Measurements from ENCODE around the gene MRPS11.
"Not testable (repeated sequence)": the region's sequence is repeated elsewhere in the genome, so short reads cannot be mapped to it uniquely, and the experiment has no call there.

Gene MRPS11

DNA sequence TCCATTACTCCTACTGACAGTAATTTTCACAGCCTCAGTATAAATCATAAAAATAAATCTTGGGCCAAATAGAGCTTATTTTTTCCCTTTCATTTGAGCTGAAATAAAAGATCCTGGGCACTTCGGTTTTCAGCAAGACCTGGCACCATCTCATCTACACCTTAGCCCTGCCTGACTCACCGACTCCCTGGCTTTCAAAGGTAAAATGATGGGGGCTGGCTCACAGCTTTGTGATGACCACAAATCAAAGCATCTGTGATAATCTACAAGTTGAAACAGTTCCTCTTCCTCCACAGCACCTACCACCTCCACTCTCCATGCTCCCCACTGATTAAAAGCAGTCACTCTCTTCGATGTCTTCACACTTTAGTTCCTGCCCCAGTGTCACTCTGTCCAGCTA, 51.4 kb downstream of the MRPS11 start:
- H3K4me3 ChIP-seq (ENCODE audit: low read length) = no peak overlapping the region
- DNase-seq (ENCODE audit: low read depth) = no peak
- TF ChIP-seq, protein P1, sequence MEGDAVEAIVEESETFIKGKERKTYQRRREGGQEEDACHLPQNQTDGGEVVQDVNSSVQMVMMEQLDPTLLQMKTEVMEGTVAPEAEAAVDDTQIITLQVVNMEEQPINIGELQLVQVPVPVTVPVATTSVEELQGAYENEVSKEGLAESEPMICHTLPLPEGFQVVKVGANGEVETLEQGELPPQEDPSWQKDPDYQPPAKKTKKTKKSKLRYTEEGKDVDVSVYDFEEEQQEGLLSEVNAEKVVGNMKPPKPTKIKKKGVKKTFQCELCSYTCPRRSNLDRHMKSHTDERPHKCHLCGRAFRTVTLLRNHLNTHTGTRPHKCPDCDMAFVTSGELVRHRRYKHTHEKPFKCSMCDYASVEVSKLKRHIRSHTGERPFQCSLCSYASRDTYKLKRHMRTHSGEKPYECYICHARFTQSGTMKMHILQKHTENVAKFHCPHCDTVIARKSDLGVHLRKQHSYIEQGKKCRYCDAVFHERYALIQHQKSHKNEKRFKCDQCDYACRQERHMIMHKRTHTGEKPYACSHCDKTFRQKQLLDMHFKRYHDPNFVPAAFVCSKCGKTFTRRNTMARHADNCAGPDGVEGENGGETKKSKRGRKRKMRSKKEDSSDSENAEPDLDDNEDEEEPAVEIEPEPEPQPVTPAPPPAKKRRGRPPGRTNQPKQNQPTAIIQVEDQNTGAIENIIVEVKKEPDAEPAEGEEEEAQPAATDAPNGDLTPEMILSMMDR (conservative IDR thresholded peaks at IDR 0.05; ENCODE audit: low read depth, low read length) = no peak

DNA sequence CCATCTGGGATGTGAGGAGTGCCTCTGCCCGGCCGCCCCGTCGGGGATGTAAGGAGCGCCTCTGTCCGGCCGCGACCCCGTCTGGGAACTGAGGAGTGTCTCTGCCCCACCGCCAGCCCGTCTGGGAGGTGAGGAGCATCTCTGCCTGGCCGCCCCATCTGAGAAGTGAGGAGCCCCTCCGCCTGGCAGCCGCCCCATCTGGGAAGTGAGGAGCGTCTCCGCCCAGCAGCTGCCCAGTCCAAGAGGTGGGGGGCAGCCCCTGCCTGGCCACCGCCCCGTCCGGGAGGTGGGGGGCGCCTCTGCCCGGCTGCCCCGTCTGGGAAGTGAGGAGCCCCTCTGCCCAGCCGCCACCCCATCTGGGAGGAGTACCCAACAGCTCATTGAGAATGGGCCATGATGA, 56.6 kb downstream of the MRPS11 start:
- DNase-seq (ENCODE audit: low read depth); H3K4me3 ChIP-seq (ENCODE audit: low read length): not testable (repeated sequence)

DNA sequence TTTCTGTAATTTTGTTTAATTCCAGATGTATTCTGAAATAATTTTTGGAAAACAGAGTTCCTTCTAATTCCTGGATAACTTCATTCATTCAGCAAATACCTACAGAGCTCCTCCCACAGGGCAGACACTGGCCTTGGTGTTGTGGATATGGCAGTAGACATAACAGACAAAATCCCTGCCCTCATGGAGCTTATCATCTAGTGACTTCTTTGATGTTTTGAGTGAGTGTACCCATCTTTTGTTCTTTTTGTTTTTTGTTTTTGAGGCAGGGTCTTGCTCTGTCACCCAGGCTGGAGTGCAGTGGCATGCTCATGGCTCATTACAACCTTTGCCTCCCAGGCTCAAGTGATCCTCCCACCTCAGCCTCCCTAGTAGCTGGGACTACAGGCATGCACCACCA, 57.9 kb downstream of the MRPS11 start:
- no peak for DNase-seq (ENCODE audit: low read depth)
- TF ChIP-seq, protein P1 (conservative IDR thresholded peaks at IDR 0.05; ENCODE audit: low read depth, low read length) = no peak

DNA sequence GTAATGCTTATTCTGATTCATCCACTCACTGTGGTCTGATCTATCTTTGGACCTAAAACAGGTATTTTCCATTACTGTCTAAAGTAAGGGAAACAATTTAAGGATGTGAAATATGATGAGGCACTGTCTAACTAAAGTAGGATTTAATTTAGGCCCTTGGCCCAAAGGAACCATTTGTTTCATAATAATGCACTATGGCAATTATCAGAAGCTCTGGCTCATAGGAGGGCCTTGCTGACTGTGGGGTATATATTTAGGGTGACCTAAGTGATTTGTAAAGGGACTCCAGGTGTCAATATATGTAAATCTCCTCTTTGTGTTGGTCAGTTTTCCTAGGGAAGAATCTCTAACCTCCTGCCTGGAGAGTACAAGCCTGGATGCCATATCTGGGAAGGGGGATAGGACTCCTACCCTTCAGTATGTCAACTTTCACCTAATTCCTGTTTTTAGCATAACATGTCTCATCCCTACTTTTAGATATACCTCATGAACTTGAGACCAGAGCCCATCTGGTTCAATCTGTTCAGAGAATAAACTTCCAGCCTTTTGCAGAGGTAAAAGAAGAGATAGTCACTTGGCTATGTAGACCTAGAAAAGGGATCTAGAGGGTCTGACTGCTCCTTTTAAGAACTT, 58.9 kb downstream of the MRPS11 start:
- TF ChIP-seq, protein P1 (conservative IDR thresholded peaks at IDR 0.05; ENCODE audit: low read depth, low read length) = no peak
- DNase-seq (ENCODE audit: low read depth) = no peak
- H3K4me3 ChIP-seq (ENCODE audit: low read length) = no peak overlapping the region

More for the DNA sequence above, 57.9 kb downstream of the MRPS11 start:
- H3K4me3 ChIP-seq (ENCODE audit: low read length) = no peak overlapping the region

DNA sequence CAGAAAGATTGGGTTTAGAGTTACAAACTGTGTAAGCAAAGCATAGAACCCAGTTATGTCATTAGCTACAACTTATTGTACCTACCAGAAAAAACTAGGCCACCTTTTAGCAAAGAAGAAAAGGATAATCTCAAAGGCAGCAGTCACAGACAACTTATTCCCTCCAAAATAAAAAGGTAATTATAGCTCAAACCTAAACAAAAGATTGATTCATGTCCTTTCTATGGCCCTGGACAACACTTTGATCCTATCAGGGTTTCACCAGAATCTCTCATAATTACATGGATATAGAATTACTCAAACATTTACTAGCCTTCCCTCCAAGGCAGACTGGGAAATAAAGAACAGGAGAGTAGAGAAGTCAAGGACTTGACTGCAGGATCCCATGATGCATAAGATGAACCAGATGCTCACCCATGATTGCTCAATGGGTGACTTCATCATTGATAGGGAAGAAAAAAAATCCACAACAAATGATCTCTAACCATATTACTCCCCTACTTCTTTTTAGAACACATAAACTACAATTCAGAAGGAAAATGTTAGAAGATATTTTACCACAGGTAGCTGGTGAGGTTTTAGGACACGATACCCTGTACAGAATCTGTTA, 61.6 kb downstream of the MRPS11 start:
- TF ChIP-seq, protein P1 (conservative IDR thresholded peaks at IDR 0.05; ENCODE audit: low read depth, low read length) = no peak
- no peak overlapping the region for H3K4me3 ChIP-seq (ENCODE audit: low read length)
- DNase-seq (ENCODE audit: low read depth) = no peak

Data from retinal pigment epithelial cell (primary cell).